ENCODE data around the gene RPS6KL1.

GRCh38 chr14:74902941-74903705 is 19.9 kb downstream of the RPS6KL1 start:
- TF ChIP-seq ZNF274 (IDR thresholded peaks at IDR 0.05; ENCODE audit: low read depth, low read length) (no peak), SUZ12 (IDR thresholded peaks at IDR 0.05; ENCODE audit: extremely low read depth, insufficient read depth, insufficient read length) (no peak)

Data from NT2/D1 (cell line).